DND-41 (cell line): ENCODE measurements around the gene NFIA.

ENCODE experiments used
- CTCF ChIP-seq: IDR thresholded peaks from 2 replicates; pipeline ENCODE4 v1.5.1; 2012; ENCODE audit warnings: borderline replicate concordance, low read length, moderate library complexity, mild to moderate bottlenecking; ENCODE audit not compliant: poor library complexity, severe bottlenecking; ENCODE audit errors: extremely low read depth
- EZH2 ChIP-seq: IDR thresholded peaks from 3 replicates; pipeline ENCODE4 v1.6.1; 2012; ENCODE audit warnings: borderline replicate concordance, low read depth, mild to moderate bottlenecking, moderate library complexity, low read length, inconsistent platforms; ENCODE audit not compliant: severe bottlenecking

DNA sequence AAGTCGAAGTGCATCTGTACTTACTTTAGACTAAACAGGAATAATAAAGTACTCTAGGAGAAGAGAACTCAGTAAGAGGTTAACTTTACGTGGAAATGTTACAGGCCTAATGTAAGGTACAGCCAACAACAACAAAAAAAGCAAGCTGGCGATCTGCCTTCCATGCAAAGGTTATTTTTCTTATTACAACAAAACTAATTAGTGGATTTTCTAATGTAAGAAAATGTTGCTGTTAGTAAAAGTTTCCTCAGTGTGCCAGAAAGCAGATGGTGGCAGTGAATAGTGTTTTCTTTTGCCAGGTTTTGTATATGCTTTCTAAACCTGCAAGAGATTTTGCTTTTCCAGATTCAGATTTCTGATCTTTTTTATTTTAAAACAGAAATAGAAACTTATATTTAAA lies 179.2 kb downstream of the NFIA start:
- TF ChIP-seq CTCF: no peak
- TF ChIP-seq EZH2: no peak
